Measurements from ENCODE around the gene WIF1. TPM values are rescaled to one million over a fixed set of nuclear protein-coding genes. Genes with fewer than 3 reads are reported as not detected.
A peak's percentile ranks its signal among the peaks of the same experiment; 100 is the strongest.

WIF1 gene
- total and polyA plus RNA-seq, 5 experiments from 2014 or later, result not detected

DNA sequence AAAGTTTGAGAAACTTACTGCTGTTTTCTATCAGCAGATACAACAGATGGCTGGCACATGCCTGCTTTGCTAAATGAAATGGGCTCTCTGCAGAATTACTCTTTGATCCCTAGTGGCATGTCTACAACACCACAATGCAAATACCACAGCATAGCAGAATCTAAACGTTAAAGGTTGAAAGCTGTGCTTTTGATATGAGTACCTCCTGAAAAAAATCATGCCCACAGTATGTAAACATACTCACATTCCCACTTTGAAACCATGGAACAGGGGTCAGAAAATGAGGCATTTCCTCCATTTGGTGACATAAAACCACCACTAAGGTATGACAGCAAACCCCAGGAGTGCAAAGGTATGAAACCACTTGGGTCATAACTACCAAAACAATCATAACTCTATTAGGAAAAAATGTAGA is 7.5 kb downstream of the WIF1 start:
- Mint-ChIP-seq H3K4me3 (no peak overlapping the region), H3K27ac (no peak overlapping the region), H3K27me3 (peaks cover 21 to 53% (median 34%) of the 10 kb centered on the region in 5 donors), H3K9me3 (no peaks in the 10 kb centered on the region), H3K4me1 (no peaks in the 10 kb centered on the region), H3K36me3 (no peaks in the 10 kb centered on the region)
- no peak for ATAC-seq
- DNase-seq, result no peak
- POLR2A ChIA-PET, result no interaction called here

GRCh38 chr12:65106948-65107347 is 14.2 kb downstream of the WIF1 start:
- Mint-ChIP-seq H3K4me3 (no peak overlapping the region), H3K27me3 (peaks cover 4 to 10% (median 8%) of the 10 kb centered on the region in 5 donors), H3K4me1 (no peaks in the 10 kb centered on the region), H3K27ac (no peak overlapping the region), H3K36me3 (no peaks in the 10 kb centered on the region), H3K9me3 (peaks cover 0 to 6% (median 0%) of the 10 kb centered on the region in 9 donors)
- POLR2A ChIA-PET, result no interaction called here
- no peak for DNase-seq
- ATAC-seq, result no peak

DNA sequence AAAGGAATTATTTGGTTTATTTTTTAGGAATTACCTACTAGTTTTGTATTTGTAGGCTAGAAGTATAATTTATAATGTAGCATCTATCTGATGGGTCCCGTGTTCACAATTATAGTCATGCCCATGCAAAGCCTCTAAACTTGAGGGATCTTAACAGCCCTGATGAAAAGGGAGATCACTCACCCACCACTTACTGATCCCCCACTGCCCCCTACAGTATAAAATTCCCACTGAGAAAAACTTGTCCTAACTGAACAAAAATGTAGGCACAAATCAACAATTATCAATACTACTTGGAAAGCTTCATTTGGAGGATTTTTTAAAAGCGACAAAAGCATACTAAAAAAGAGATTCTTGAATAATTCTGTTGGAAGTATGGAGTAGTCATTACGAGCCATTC is 21.0 kb downstream of the WIF1 start:
- ATAC-seq (no peak), DNase-seq (no peak)
- Mint-ChIP-seq H3K4me1 (no peaks in the 10 kb centered on the region), H3K27me3 (peaks cover 20 to 51% (median 23%) of the 10 kb centered on the region in 5 donors), H3K9me3 (peaks cover 0 to 3% (median 0%) of the 10 kb centered on the region in 9 donors), H3K4me3 (no peak overlapping the region), H3K27ac (no peak overlapping the region), H3K36me3 (no peaks in the 10 kb centered on the region)
- POLR2A ChIA-PET, result no interaction called here

GRCh38 chr12:65099182-65099581 is 21.9 kb downstream of the WIF1 start:
- Mint-ChIP-seq H3K27ac (no peak overlapping the region), H3K4me1 (no peaks in the 10 kb centered on the region), H3K36me3 (no peaks in the 10 kb centered on the region), H3K4me3 (no peak overlapping the region), H3K27me3 (peaks cover 22 to 57% (median 26%) of the 10 kb centered on the region in 5 donors), H3K9me3 (no peaks in the 10 kb centered on the region)
- ATAC-seq, result no peak
- POLR2A ChIA-PET, result no interaction called here
- no peak for DNase-seq

DNA sequence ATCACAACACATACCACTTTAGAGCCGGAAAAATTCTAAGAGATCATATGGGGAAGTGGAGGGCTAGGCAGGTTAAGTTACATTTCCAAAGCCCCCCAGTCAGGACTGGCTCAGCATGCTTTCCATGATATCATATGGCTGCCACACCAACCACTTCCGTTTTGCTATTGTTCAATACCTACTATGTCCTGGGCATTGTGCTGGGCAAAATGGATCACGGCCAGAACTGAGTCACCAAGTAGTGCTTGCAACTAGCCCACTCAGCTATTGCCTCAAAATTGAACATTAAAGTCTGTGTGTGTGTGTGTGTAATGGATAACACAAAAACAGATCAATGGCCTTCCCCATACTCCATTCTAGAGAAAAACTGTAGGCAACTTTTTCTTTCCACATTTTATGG is 22.7 kb downstream of the WIF1 start:
- POLR2A ChIA-PET, result no interaction called here
- Mint-ChIP-seq H3K4me1 (no peaks in the 10 kb centered on the region), H3K36me3 (no peaks in the 10 kb centered on the region)

DNA sequence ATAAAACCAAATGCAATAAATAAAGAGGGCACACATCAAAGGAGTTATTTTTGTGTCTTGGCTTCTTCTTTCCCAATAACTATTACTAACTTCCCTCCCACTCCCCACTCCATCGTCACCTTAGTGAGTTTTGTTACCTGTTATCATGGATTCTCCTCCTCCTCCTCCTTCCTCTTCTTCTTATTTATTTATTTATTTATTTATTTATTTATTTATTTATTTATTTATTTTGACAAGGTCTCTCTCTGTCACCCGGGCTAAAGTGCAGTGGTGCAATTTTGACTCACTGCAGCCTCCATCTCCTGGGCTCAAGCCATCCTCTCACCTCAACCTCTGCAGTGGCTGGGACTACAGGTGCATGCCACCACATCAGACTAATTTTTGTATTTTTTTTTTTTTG is 26.4 kb downstream of the WIF1 start:
- Mint-ChIP-seq H3K9me3 (peaks cover 0 to 2% (median 0%) of the 10 kb centered on the region in 9 donors), H3K4me3 (no peak overlapping the region), H3K27me3 (peaks cover 28 to 60% (median 33%) of the 10 kb centered on the region in 5 donors), H3K27ac (no peak overlapping the region), H3K36me3 (no peaks in the 10 kb centered on the region), H3K4me1 (no peaks in the 10 kb centered on the region)
- POLR2A ChIA-PET, result no interaction called here
- no peak for ATAC-seq
- no peak for DNase-seq

More for the DNA sequence above, 22.7 kb downstream of the WIF1 start:
- Mint-ChIP-seq H3K9me3 (no peaks in the 10 kb centered on the region), H3K27ac (no peak overlapping the region), H3K4me3 (no peak overlapping the region), H3K27me3 (peaks cover 22 to 57% (median 27%) of the 10 kb centered on the region in 5 donors)
- no peak for ATAC-seq
- no peak for DNase-seq

DNA sequence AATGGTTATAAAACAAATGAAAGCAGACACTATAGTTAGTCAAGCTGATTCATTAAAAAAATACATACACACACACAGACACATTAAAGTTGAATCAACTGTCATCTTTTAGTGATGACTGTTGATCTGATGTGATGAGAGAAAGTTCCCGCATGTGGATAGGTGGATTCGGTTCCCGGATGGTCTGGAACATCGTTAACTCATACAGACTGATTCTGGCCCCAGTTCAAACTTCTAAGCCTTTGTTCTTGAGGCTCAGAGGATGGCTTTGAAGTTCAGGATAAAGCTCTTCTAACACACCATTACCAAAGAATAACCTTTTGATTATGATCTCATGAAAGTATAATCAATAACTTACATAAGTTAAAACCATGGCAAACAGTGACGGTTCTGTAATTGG is 27.5 kb downstream of the WIF1 start:
- H3K36me3 Mint-ChIP-seq, result no peaks in the 10 kb centered on the region
- ATAC-seq (no peak), DNase-seq (no peak)
- H3K27me3 Mint-ChIP-seq, result peaks cover 21 to 49% (median 30%) of the 10 kb centered on the region in 5 donors
- no peaks in the 10 kb centered on the region for H3K4me1 Mint-ChIP-seq
- H3K4me3 Mint-ChIP-seq, result no peak overlapping the region
- peaks cover 0 to 2% (median 0%) of the 10 kb centered on the region in 9 donors for H3K9me3 Mint-ChIP-seq
- POLR2A ChIA-PET, result no interaction called here
- no peak overlapping the region for H3K27ac Mint-ChIP-seq

GRCh38 chr12:65090461-65090860 is 30.6 kb downstream of the WIF1 start:
- Mint-ChIP-seq H3K27me3 (peaks cover 16 to 23% (median 20%) of the 10 kb centered on the region in 5 donors), H3K4me3 (no peak overlapping the region), H3K9me3 (peaks cover 0 to 2% (median 0%) of the 10 kb centered on the region in 9 donors), H3K27ac (no peak overlapping the region), H3K4me1 (no peaks in the 10 kb centered on the region), H3K36me3 (no peaks in the 10 kb centered on the region)
- ATAC-seq (no peak), DNase-seq (no peak)
- POLR2A ChIA-PET, result no interaction called here

- Mint-ChIP-seq H3K9me3 (no peaks in the 10 kb centered on the region), H3K36me3 (no peaks in the 10 kb centered on the region), H3K27me3 (peaks cover 10 to 24% (median 13%) of the 10 kb centered on the region in 5 donors), H3K4me3 (no peak overlapping the region), H3K27ac (peak overlapping the region in 1 of 10 donors; percentile 1), H3K4me1 (no peaks in the 10 kb centered on the region)
- POLR2A ChIA-PET, result no interaction called here
- no peak for ATAC-seq
- DNase-seq, result no peak
Measured at GRCh38 chr12:65086236-65086635, 34.9 kb downstream of the WIF1 start.

DNA sequence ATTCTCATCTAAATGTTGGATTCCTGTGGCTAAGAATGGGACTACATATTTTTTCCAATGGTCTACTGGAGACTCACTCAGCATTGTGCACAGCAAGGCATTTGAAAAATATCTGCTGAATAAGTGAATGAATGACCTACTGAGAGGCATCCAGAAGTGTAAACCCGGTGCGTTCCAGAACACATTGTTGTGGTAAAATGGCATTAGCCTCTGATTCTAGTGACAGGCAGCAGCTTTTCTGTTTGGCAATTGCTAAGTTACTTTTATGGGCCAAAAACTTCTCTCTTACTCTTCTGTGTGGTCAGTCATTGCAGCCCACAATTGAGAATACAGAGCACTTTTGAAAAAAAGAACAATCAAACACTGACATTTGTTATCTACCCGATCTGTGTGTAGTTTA is 36.5 kb downstream of the WIF1 start:
- Mint-ChIP-seq H3K27me3 (peaks cover 10 to 27% (median 13%) of the 10 kb centered on the region in 5 donors), H3K4me1 (no peaks in the 10 kb centered on the region), H3K36me3 (no peaks in the 10 kb centered on the region), H3K9me3 (no peaks in the 10 kb centered on the region), H3K27ac (no peak overlapping the region), H3K4me3 (no peak overlapping the region)
- POLR2A ChIA-PET, result no interaction called here
- ATAC-seq, result no peak
- DNase-seq, result no peak

DNA sequence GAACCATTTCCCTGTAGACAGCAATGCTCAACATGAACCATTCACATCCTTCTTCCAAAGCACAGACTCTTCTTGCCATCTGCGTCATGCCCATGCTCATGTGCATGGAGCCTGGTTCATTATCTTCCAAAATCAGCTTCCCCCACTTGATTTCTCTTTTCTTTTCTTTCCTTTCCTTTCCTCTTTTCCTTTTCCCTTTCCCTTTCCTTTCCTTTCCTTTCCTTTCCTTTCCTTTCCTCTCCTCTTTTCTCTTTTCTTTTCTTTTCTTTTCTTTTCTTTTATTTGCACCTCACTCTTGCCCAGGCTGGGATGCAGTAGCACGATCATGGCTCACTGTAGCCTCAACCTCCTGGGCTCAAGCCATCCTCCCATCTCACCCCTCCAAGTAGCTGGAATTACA is 37.5 kb downstream of the WIF1 start:
- Mint-ChIP-seq H3K36me3 (no peaks in the 10 kb centered on the region), H3K27me3 (peaks cover 13 to 32% (median 16%) of the 10 kb centered on the region in 5 donors), H3K9me3 (no peaks in the 10 kb centered on the region), H3K4me1 (no peaks in the 10 kb centered on the region), H3K4me3 (no peak overlapping the region), H3K27ac (peak overlapping the region in 1 of 10 donors; percentile 36)
- POLR2A ChIA-PET, result no interaction called here
- DNase-seq (no peak), ATAC-seq (no peak)

- H3K9me3 Mint-ChIP-seq, result no peaks in the 10 kb centered on the region
- no peaks in the 10 kb centered on the region for H3K4me1 Mint-ChIP-seq
- ATAC-seq (no peak), DNase-seq (no peak)
- H3K4me3 Mint-ChIP-seq, result no peak overlapping the region
- no peaks in the 10 kb centered on the region for H3K36me3 Mint-ChIP-seq
- POLR2A ChIA-PET, result no interaction called here
- no peak overlapping the region for H3K27ac Mint-ChIP-seq
- H3K27me3 Mint-ChIP-seq, result peaks cover 13 to 38% (median 22%) of the 10 kb centered on the region in 5 donors
Measured at GRCh38 chr12:65082406-65082805, 38.7 kb downstream of the WIF1 start.

GRCh38 chr12:65081496-65081895 is 39.6 kb downstream of the WIF1 start:
- POLR2A ChIA-PET, result no interaction called here
- no peaks in the 10 kb centered on the region for H3K4me1 Mint-ChIP-seq
- ATAC-seq, result no peak

DNA sequence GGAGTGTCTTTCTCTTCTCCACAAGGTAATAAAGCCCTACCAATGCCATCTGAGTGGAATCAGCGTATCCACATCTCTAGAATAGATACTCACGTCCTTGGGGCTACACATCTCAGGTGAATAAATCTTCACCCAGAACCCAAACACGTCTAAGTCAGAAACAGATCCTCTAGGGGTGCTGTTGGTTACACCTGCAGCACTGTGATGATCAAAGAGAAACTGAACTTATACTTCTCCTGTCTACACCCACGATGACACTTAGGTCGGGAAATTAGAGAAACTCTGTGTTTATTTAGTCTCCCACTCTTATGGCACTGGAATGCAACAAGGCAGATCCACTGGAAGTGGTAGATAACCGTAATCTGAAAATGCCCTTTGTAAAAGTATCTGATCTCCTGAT is 46.2 kb downstream of the WIF1 start:
- DNase-seq, result no peak
- POLR2A ChIA-PET, result no interaction called here
- no peak overlapping the region for H3K27ac Mint-ChIP-seq
- no peaks in the 10 kb centered on the region for H3K9me3 Mint-ChIP-seq
- peaks cover 0 to 32% (median 20%) of the 10 kb centered on the region in 5 donors for H3K27me3 Mint-ChIP-seq
- no peak overlapping the region for H3K4me3 Mint-ChIP-seq
- H3K36me3 Mint-ChIP-seq, result no peaks in the 10 kb centered on the region
- H3K4me1 Mint-ChIP-seq, result no peaks in the 10 kb centered on the region
- ATAC-seq, result no peak

More at GRCh38 chr12:65081496-65081895, 39.6 kb downstream of the WIF1 start:
- Mint-ChIP-seq H3K27ac (no peak overlapping the region), H3K27me3 (peaks cover 12 to 37% (median 26%) of the 10 kb centered on the region in 5 donors), H3K9me3 (no peaks in the 10 kb centered on the region), H3K4me3 (no peak overlapping the region), H3K36me3 (no peaks in the 10 kb centered on the region)
- no peak for DNase-seq
